Cardiac muscle cell (in vitro differentiated cells and primary cell): ENCODE results near the gene TFR2. TPM values are rescaled to one million over a fixed set of nuclear protein-coding genes. Genes with fewer than 3 reads are reported as not detected.

Experiments
- DNase-seq, 2 donors: peaks; one replicate each; pipeline versions ENCODE4 v3.0.0 to v3.0.0-alpha.2; 2010 to 2017; ENCODE audit warnings: low read depth in 1 of 2, low spot score in 1 of 2
- H3K27ac ChIP-seq: fragments of 200-600 bp; sonication (generic); 2 replicates; pipeline ENCODE4 v1.5.1; 2016
- H3K27me3 ChIP-seq: fragments of 200-600 bp; sonication (generic); 2 replicates; pipeline ENCODE4 v1.6.0; 2016; ENCODE audit warnings: control low read depth
- H3K36me3 ChIP-seq: fragments of 200-600 bp; sonication (generic); 2 replicates; pipeline ENCODE4 v1.5.1; 2016; ENCODE audit warnings: control low read depth
- H3K4me1 ChIP-seq: fragments of 200-600 bp; sonication (generic); 2 replicates; pipeline ENCODE4 v1.8.1; 2017; ENCODE audit warnings: low read depth, mild to moderate bottlenecking, mixed run types
- H3K4me3 ChIP-seq: fragments of 200-600 bp; sonication (generic); 2 replicates; pipeline ENCODE4 v1.5.1; 2016; ENCODE audit warnings: mild to moderate bottlenecking
- H3K9me3 ChIP-seq: fragments of 200-600 bp; sonication (generic); 2 replicates; pipeline ENCODE4 v1.5.1; 2017; ENCODE audit warnings: low read depth, mild to moderate bottlenecking, control low read depth
- polyA plus RNA-seq: library from polyadenylated mRNA; unstranded; fragments of >200 nt; fragmentation: Nextera tagmentation; extraction: Ambion mirVana; gene quantifications from 2 replicates; pipeline ENCODE4 v1.2.1, GENCODE V29; 2016
- total RNA-seq: library from RNA; depleted of rRNA; stranded (reverse); fragments of >200 nt; gene quantifications from 2 replicates; pipeline ENCODE4 v1.2.3, GENCODE V29; 2016
- TF ChIP-seq, protein P1 (sequence below): IDR thresholded peaks from 2 replicates; pipeline ENCODE4 v1.5.1; 2012; ENCODE audit warnings: low read depth, mild to moderate bottlenecking, low read length

The TFR2 gene
- total and polyA plus RNA-seq, 2 experiments from 2014 or later = 0.89 TPM; not detected in 1

DNA sequence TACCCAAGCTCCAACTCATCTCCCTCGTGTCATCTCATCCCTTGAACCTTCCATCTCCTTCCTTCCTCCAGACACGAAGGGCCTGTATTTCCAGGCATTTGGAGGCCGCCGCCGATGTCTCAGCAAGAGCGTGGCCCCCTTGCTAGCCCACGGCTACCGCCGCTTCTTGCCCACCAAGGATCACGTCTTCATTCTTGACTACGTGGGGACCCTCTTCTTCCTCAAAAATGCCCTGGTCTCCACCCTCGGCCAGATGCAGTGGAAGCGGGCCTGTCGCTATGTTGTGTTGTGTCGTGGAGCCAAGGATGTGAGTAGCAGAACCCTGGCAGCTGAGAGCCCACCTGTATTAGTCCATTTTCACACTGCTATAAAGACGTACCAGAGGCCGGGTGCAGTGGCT lies 49.8 kb downstream of the TFR2 start:
- Histone ChIP-seq H3K9me3 (no peaks in the 10 kb centered on the region), H3K27me3 (no peaks in the 10 kb centered on the region), H3K4me1 (peaks cover 13% of the 10 kb centered on the region)

DNA sequence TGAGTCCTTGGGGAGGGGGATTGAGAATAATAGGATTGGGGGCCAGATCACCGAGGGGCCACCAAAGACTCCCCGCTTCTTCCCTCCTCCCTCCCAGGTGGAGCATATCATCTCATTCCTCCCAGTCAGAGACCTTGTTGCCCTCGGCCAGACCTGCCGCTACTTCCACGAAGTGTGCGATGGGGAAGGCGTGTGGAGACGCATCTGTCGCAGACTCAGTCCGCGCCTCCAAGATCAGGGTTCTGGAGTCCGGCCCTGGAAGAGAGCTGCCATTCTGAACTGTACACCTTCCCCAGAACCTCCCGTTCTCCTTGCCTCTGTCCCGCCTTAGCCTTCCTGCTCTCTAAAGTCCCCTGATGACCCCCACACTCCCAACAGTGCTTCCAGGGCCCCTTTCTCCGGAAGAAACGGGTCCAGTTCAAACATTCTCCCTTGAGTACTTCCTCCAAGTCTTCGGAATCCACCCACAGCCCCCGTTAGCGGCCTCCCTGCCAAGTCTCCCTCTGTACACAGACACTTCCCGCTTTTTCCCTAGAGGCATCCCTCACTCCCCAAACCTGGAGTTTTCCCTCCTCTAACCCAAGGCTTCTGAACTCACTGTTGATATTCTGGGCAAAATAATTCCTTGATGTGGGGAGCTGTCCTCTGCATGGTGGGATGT lies 51.1 kb downstream of the TFR2 start:
- Histone ChIP-seq H3K27ac (no peak overlapping the region), H3K4me3 (no peak overlapping the region), H3K36me3 (no peaks in the 10 kb centered on the region), H3K27me3 (no peaks in the 10 kb centered on the region), H3K4me1 (peaks cover 4% of the 10 kb centered on the region), H3K9me3 (no peaks in the 10 kb centered on the region)
- TF ChIP-seq, protein P1, sequence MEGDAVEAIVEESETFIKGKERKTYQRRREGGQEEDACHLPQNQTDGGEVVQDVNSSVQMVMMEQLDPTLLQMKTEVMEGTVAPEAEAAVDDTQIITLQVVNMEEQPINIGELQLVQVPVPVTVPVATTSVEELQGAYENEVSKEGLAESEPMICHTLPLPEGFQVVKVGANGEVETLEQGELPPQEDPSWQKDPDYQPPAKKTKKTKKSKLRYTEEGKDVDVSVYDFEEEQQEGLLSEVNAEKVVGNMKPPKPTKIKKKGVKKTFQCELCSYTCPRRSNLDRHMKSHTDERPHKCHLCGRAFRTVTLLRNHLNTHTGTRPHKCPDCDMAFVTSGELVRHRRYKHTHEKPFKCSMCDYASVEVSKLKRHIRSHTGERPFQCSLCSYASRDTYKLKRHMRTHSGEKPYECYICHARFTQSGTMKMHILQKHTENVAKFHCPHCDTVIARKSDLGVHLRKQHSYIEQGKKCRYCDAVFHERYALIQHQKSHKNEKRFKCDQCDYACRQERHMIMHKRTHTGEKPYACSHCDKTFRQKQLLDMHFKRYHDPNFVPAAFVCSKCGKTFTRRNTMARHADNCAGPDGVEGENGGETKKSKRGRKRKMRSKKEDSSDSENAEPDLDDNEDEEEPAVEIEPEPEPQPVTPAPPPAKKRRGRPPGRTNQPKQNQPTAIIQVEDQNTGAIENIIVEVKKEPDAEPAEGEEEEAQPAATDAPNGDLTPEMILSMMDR = no peak
- DNase-seq = peak in 1 of 2 donors; percentile 56

More for the DNA sequence above, 49.8 kb downstream of the TFR2 start:
- TF ChIP-seq, protein P1 = no peak
- no peak overlapping the region for H3K4me3 ChIP-seq
- H3K27ac ChIP-seq = no peak overlapping the region
- H3K36me3 ChIP-seq = no peaks in the 10 kb centered on the region
- DNase-seq = no peak

DNA sequence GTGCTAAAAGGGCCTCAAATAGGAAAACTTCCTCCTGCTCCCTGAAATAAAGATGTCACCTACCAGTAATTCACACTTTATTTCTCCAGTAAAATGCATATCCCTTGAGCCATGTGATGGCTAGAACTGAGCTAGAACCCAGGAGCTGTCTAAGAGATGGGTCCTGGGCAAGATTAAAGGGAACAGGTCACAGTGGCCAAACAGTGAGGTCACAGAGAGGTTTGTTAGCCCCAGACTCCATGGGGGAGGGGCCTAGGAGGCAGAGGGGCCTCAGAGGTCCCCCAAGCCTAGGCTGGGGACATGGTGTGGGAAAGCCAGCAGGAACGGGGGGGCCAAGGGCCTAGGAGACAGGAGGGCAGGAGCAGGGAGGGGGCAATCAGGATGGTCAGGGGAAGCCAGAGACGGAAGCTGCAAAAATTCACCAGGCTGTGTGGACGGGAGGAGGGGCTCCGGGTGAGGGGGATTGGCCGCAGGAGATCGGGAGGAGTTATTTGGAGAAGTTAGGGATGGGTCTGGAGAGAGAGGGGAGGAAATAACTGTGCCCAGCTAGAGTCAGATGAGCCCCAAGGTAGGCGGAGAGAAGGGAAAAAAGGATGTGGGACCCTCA lies 51.9 kb downstream of the TFR2 start:
- DNase-seq = no peak
- no peaks in the 10 kb centered on the region for H3K9me3 ChIP-seq

DNA sequence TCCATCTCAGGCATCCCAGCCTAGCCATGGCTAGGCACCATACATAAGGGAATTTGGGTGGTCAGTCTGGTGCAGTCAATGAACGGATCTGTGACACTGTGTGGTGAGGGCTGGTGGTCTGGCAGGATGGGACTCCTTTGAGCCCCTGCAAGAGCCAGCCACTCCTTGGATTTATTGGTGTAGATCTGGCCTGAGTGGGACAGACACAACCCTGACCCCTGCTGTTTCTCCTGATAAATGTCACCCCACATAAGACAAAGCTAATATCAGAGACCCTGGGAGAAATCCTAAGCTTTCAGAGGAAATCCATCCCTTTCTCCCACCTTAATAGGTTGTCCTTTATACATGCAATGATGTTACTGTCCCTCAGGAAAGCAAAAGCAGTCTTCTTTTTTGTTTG lies 52.9 kb downstream of the TFR2 start:
- H3K27ac ChIP-seq = no peak overlapping the region
- no peak overlapping the region for H3K4me3 ChIP-seq
- no peaks in the 10 kb centered on the region for H3K36me3 ChIP-seq
- TF ChIP-seq, protein P1 = peak; percentile 36
- peaks cover 14% of the 10 kb centered on the region for H3K4me1 ChIP-seq
- no peaks in the 10 kb centered on the region for H3K9me3 ChIP-seq
- DNase-seq = peak; percentile 34 to 39
- no peaks in the 10 kb centered on the region for H3K27me3 ChIP-seq

More for the DNA sequence above, 51.9 kb downstream of the TFR2 start:
- no peak overlapping the region for H3K4me3 ChIP-seq
- no peak overlapping the region for H3K27ac ChIP-seq
- no peaks in the 10 kb centered on the region for H3K36me3 ChIP-seq
- H3K4me1 ChIP-seq = peaks cover 4% of the 10 kb centered on the region
- TF ChIP-seq, protein P1 = no peak
- no peaks in the 10 kb centered on the region for H3K27me3 ChIP-seq

DNA sequence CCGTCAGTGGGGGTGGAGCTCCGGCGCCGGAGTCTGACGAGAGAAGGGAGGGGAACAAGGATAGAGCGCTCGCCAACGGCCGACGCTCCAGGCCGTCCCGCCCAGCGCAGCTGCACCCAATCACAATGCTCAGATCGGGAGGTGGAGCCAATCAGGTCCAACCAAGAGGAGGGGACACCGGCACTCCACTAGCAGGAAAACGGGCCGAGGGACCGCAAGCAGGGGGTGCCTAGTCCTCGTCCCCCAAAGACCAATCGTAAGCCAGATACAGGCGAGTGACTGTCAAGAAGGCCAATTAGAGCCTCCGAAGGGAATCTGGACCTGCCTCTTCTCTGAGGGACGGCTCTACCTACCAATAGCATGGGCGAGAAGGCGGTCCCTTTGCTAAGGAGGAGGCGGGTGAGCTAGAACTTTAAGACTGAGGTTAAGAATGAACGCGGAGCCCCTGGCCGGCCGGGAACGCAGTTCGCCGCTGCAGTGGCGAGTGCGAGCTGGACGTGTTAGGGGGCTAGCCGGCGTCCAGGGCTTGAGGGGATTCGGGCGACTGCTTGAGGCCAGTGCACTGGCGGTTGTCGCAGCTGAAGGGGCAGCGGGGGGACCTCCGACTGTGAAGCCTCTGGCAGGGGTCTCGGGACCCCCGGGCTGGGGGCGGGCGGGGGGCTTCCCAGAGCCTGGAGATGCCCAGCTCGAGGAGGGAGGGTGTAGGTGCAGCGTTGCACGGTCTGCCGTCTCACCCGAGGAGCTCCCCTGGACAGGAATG lies 54.9 kb downstream of the TFR2 start, which contains the start of gene FBXO24:
FBXO24 (plus strand) TSS at position 63 of the 760 bp plus-strand sequence; CDS start at position 361, 298 bp downstream.
- peak; percentile 100 for DNase-seq
- TF ChIP-seq, protein P1 = no peak
- no peaks in the 10 kb centered on the region for H3K27me3 ChIP-seq
- peaks cover 3% of the 10 kb centered on the region for H3K36me3 ChIP-seq
- H3K27ac ChIP-seq = peak within 1 kb of the TSS; percentile 95
- H3K4me1 ChIP-seq = peaks cover 24% of the 10 kb centered on the region
- peak within 1 kb of the TSS; percentile 98 for H3K4me3 ChIP-seq
- H3K9me3 ChIP-seq = no peaks in the 10 kb centered on the region
